Subcutaneous adipose tissue (tissue), 4 donors: ENCODE data around the gene OMP. TPM values are rescaled to one million over a fixed set of nuclear protein-coding genes. Genes with fewer than 3 reads are reported as not detected.

Experiments
- total RNA-seq, 4 donors: library from RNA; depleted of rRNA; stranded (reverse); fragments of >200 nt; gene quantifications; one replicate each; pipeline ENCODE4 v1.1.0, GENCODE V29; 2016
- TF ChIP-seq, protein P1 (sequence below): fragments of 450-650 bp; IDR thresholded peaks from one replicate; pipeline ENCODE4 v1.5.1; 2016; ENCODE audit warnings: low read depth, mild to moderate bottlenecking, control low read depth, antibody characterized with exemption, moderate library complexity

The OMP gene
- total RNA-seq, 4 donors from 2014 or later: not detected

DNA sequence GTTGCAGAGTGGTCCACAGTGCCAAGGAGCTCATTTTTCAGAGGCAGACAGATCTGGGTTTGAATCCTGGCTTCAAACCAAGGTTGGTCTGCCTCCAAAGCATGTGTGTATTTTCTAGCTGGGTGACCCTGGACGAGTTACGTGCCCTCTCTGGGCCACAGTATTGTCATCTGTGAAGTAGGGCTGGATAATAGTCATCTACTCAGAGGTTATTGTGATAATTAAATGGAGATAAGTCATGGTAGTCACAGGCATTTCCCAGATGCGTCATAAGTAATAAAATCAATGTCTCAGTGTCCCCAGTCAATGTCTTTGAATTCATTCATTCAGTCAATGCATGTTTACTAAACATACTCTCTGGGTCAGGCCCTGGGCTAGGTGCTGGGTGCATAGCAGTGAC lies 8.6 kb downstream of the OMP start:
- TF ChIP-seq, protein P1, sequence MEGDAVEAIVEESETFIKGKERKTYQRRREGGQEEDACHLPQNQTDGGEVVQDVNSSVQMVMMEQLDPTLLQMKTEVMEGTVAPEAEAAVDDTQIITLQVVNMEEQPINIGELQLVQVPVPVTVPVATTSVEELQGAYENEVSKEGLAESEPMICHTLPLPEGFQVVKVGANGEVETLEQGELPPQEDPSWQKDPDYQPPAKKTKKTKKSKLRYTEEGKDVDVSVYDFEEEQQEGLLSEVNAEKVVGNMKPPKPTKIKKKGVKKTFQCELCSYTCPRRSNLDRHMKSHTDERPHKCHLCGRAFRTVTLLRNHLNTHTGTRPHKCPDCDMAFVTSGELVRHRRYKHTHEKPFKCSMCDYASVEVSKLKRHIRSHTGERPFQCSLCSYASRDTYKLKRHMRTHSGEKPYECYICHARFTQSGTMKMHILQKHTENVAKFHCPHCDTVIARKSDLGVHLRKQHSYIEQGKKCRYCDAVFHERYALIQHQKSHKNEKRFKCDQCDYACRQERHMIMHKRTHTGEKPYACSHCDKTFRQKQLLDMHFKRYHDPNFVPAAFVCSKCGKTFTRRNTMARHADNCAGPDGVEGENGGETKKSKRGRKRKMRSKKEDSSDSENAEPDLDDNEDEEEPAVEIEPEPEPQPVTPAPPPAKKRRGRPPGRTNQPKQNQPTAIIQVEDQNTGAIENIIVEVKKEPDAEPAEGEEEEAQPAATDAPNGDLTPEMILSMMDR: no peak

DNA sequence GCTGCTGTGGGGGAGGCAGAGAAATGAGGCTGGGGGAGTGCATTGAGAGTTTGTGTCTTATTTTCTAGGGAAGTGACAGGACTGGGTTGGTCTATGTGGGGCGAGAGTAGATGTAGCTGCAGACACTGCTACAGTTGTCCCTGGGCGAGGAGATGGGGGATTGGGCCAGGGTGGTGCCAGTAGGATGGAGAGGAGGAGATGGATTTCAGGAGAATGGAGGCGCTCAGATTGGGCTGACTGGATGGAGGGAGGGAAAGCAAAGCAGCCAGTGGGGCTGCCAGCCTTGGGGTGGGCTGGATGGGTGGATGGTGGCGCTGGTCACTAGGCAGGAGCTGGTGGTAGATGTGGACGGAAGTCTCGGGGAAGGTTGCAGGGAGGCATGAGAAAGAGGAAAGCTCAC lies 9.3 kb downstream of the OMP start:
- TF ChIP-seq, protein P1: no peak

DNA sequence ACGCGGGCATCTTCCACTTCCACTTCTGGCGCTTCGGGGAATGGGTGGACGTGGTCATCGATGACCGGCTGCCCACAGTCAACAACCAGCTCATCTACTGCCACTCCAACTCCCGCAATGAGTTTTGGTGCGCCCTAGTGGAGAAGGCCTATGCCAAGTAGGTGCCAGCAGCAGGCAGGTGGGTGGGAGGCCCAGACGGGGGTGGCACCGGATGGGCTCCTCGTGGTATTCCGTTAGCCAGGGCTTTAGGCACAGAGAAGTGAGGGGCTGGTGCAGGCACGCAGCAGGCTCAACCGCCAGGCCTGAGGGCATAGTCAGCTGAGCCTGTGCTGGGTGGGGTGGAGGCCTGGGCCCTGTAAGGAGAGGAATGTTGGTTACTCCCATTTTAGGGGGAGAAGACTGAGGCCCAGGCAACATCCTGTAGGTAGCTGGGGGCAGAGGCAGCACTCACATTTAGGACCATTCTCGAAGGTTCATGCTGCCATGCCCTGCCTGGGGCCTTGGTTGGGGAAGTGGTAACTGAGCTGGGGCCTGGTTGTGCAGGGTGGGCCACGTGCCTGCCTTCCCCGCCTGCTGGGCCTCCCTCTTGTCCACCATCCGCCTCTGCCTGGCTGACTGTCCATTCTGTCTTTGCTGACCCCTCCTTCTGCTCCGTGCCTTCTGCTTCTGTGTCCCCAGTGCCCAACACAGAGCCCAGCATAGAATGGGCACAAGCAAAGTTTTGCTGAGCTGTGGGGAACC lies 10.2 kb downstream of the OMP start:
- TF ChIP-seq, protein P1: no peak

DNA sequence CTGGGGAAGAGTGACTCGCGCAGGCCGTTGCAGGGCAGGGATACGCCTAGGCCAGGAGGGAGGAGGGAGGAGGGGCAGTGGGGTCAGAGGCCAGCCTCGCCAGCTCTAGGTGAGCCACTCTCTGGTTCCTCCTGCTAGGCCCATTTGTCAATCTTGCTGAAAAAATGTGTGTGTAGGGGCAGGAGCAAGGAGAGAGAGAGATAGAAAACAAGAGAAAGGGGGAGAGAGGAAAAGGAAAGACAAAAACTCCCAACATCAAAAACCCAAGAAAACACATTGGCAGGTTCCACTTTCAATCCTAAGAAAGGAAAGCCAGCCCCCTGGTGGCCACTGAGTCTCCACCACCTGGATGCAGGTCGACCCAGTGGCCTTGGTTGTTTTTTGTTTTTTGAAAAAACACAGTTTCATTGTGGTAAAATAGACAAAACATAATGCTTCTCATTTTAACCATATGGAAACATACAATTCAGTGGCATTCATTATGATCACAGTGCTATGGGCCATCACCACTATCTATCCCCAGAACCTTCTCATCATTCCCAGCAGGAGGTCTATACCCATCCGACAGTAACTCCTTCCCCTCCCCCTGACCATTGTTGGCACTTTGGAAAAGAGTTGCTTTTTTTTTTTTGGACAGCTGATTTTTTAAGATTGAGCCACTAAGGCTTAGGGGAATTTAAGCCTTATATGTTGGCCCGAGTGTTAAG lies 10.9 kb downstream of the OMP start:
- TF ChIP-seq, protein P1: no peak

DNA sequence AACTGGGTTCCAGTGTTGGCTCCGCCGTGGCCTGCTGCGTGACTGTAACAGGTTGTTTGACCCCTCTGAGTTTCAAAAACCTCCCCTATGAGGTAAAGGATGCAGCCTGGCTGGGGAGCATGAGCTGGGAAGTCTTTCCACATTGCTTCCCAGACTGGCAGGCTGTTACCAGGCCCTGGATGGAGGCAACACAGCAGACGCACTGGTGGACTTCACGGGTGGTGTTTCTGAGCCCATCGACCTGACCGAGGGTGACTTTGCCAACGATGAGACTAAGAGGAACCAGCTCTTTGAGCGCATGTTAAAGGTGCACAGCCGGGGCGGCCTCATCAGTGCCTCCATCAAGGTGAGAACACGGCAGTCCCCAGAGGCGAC lies 11.4 kb downstream of the OMP start:
- TF ChIP-seq, protein P1: no peak

DNA sequence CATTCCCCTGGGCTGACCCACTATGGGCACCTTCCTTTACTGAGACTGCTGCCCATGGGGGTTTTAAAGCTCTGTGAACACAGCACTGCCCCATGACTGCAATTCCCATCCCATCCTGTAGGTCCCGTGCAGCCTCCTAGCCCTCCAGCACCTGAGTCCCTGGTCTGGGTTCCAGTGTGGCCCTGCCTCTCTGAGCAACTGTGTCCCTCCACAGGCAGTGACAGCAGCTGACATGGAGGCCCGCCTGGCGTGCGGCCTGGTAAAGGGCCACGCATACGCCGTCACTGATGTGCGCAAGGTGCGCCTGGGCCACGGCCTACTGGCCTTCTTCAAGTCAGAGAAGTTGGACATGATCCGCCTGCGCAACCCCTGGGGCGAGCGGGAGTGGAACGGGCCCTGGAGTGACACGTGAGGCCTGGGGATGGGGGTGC lies 12.6 kb downstream of the OMP start:
- TF ChIP-seq, protein P1: no peak

DNA sequence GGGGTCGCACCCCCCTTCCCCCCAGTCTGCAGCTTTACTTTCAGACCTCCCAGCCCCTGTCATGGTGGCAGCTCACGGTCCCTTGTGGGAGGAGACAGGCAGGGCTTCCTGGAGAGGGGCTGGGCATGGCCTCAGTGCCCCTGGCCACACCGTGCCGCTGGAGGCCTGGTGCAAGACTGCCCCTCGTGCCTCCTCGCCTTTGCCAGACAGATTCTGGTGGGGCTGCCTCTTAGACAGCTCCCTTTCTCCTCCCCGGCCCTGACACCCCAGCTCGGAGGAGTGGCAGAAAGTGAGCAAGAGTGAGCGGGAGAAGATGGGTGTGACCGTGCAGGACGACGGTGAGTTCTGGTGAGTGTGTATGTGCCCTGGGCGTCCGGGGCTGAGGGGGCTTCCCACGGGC lies 13.3 kb downstream of the OMP start:
- TF ChIP-seq, protein P1: no peak
